ENCODE measurements around the gene TBCB.
"Not testable (repeated sequence)": the region's sequence is repeated elsewhere in the genome, so short reads cannot be mapped to it uniquely, and the experiment has no call there.

The TBCB gene, protein sequence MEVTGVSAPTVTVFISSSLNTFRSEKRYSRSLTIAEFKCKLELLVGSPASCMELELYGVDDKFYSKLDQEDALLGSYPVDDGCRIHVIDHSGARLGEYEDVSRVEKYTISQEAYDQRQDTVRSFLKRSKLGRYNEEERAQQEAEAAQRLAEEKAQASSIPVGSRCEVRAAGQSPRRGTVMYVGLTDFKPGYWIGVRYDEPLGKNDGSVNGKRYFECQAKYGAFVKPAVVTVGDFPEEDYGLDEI

DNA sequence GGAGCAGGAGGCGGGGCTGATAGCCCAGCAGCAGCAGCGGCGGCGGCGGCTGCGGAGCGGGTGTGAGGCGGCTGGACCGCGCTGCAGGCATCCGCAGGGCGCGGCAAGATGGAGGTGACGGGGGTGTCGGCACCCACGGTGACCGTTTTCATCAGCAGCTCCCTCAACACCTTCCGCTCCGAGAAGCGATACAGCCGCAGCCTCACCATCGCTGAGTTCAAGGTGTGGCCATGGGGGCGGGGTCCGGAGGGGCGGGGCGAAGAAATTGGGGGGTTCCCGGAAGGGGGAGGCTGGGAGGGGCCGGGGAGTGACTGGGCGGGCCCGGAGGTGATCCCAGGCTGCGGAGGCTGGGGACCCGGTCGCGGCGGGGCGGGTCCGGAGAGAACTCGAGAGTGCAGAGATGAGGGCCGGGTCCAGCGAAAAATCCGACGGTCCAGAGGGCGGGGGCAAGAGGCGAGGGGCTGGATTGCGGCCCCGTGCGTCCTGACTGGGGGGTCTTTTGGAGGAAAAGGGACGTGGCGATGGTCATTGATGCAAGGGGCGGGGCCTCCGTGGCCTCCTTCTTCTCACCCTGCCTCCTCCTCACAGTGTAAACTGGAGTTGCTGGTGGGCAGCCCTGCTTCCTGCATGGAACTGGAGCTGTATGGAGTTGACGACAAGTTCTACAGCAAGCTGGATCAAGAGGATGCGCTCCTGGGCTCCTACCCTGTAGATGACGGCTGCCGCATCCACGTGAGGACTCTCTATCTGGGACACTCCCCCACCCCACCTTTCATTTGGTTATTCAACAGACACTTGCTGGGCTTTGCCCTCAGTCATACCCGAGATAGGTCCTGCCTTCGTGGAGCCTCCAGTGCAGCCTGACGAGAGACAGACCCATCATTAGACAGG is at the start of gene TBCB:
Gene TBCB (plus strand): TSS at position 16 of the 891 bp plus-strand sequence. CDS start 93 bp downstream, at position 109.
- peak; percentile 73 to 77 for DNase-seq (ENCODE audit: extremely low read depth in 1 of 2, low read depth in 1 of 2)

GRCh38 chr19:36067681-36068080 is 47.6 kb upstream of the TBCB start:
- DNase-seq (ENCODE audit: extremely low read depth in 1 of 2, low read depth in 1 of 2): no peak

DNA sequence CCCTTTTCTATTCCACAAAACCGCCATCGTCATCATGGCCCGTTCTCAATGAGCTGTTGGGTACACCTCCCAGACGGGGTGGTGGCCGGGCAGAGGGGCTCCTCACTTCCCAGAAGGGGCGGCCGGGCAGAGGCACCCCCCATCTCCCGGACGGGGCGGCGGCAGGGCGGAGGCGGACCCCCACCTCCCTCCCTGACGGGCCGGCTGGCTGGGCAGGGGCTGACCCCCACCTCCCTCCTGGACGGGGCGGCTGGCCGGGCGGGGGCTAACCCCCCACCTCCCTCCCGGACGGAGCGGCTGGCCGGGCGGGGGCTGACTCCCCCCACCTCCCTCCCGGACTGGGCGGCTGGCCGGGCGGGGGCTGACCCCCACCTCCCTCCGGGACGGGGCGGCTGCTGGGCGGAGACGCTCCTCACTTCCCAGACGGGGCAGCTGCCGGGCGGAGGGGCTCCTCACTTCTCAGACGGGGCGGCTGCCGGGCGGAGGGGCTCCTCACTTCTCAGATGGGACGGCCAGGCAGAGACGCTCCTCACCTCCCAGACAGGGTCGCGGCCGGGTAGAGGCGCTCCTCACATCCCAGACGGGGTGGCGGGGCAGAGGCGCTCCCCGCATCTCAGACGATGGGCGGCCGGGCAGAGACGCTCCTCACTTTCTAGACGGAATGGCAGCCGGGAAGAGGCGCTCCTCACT is 46.3 kb upstream of the TBCB start:
- DNase-seq (ENCODE audit: extremely low read depth in 1 of 2, low read depth in 1 of 2): not testable (repeated sequence)

GRCh38 chr19:36072081-36072480 is 43.2 kb upstream of the TBCB start:
- no peak for DNase-seq (ENCODE audit: extremely low read depth in 1 of 2, low read depth in 1 of 2)

DNA sequence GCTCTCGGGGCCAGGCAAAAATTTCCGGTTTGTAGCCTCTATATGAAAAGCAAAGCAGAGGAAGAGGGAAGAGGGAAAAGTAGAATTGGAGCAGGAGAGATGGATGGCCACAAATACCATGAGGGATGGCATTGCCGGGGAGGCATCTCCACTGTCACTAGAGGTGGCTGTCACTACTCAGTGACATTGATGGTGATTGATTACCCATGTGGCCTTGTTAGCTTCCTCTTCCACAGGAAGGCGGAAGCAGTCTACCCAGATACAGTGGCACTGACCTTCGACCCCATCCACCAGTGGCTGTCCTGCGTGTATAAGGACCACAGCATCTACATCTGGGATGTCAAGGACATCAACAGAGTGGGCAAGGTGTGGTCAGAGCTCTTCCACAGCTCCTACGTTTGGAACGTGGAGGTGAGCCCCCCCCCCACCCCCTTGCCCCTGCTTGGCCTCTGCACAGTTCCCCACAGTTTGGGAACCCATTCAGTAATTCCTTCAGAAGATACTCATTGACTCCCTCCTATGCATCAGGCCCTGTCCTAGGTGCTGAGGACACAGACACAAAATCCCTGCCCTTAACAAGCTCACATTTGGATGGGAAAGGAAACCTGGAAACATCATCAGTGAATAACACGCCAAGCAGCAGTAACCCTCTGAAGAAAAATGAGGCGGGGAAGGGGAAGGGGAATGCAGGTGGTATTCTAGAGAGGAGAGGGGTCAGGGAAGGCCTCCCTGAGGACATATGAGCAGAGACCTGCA is 42.0 kb upstream of the TBCB start:
- DNase-seq (ENCODE audit: extremely low read depth in 1 of 2, low read depth in 1 of 2): no peak

GRCh38 chr19:36079389-36079945 is 35.8 kb upstream of the TBCB start:
- DNase-seq (ENCODE audit: extremely low read depth in 1 of 2, low read depth in 1 of 2): no peak

DNA sequence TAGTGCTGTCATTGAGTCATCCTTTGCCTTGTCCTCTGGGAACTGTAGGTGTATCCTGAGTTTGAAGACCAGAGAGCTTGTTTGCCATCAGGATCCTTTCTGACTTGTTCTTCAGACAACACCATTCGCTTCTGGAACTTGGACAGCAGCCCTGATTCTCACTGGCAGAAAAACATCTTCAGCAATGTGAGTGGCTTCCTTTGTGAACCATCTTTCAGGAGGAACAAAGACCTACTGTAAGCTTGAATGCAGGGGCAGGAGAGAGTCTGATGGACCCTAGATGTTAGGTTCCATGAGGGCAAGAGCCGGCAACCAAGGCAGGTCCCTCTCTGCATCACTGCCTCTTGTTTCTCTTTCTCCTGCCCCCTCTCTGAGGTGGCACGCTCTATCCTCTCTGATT is 33.9 kb upstream of the TBCB start:
- no peak for DNase-seq (ENCODE audit: extremely low read depth in 1 of 2, low read depth in 1 of 2)

- no peak for DNase-seq (ENCODE audit: extremely low read depth in 1 of 2, low read depth in 1 of 2)
Observed at GRCh38 chr19:36081894-36082293, 33.4 kb upstream of the TBCB start.

GRCh38 chr19:36082916-36083315 is 32.4 kb upstream of the TBCB start:
- no peak for DNase-seq (ENCODE audit: extremely low read depth in 1 of 2, low read depth in 1 of 2)

- DNase-seq (ENCODE audit: extremely low read depth in 1 of 2, low read depth in 1 of 2): no peak
Observed at GRCh38 chr19:36084231-36085009, 30.8 kb upstream of the TBCB start.

DNA sequence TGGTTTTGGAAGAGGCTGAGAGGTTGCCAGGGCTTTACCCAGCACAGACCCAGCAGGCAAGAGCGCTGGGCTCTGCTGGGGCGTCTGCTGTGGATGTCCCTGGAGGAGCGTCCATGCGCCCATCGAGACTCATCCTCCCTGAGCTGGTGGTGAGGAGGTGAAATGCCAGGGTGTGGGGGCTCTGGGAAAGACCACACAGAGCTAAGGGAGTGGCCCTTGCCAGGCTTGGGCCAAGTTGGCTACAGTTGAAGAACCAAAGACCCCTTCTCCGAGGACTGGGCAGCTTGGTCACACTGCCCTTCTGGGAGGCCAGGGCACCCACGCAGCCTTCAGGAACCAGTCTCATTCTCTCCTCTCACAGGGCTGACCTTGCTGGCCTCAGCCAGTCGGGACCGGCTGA is 28.9 kb upstream of the TBCB start:
- no peak for DNase-seq (ENCODE audit: extremely low read depth in 1 of 2, low read depth in 1 of 2)

DNA sequence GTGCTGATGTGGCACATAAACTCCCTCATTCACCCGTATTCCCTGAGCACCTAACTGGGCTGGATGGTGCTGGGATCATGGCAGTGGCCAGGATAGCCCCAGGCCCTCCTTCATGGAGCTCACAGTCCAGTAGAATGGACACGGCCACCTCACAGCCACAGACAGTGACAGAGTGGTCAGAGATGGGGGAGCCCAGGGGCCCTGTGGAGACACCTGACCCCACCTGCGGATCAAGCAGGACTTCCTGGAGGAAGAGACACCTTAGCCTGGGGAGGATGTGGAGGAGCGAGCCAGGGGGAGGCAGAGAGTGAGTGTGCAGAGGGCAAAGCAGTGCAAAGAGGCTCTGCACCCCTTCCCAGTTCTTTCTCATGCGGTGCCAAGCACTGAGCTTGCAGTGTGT is 25.4 kb upstream of the TBCB start:
- no peak for DNase-seq (ENCODE audit: extremely low read depth in 1 of 2, low read depth in 1 of 2)

- DNase-seq (ENCODE audit: extremely low read depth in 1 of 2, low read depth in 1 of 2): no peak
Observed at GRCh38 chr19:36090910-36091695, 24.2 kb upstream of the TBCB start.

DNA sequence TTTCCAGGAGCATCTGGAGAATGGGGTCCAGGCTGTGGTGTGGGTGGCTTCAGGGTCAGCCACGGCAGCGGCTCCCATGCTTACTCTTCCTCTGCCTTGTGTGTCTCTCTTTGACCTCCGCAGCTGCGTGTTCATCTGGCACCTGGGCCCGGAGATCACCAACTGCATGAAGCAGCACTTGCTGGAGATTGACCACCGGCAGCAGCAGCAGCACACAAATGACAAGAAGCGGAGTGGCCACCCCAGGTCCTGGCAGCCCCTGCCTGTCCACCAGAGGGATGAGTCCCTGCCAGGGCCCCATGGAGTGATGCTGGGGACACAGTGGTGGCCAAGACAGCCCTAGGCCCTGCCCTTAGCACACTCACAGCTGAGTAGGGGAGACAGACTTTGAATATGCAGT is 22.7 kb upstream of the TBCB start:
- no peak for DNase-seq (ENCODE audit: extremely low read depth in 1 of 2, low read depth in 1 of 2)

DNA sequence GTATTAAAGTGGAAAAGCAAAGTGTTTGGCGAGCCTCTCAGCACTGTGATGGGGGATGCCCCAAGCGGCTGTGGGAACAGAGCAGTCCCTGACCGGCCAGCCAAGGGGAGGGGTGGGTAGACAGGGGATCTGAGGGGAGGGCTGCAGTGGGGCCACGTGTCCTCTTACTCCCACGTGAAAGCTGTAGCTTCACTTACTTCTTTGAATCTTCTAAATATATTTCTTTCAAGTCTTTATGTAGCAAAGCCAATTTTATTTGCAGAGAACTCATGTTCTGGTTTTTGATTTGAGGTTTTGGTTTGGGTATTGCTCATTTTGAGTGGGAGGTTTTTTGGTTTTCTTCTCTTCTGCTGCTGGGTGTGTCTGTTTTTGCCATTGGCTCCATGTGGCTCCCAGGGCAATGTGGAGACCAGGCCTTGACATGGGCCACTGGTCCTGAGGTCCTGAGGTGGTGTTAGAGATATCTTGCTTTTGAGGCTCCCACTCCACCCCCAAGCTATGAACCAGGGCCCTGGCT is 22.1 kb upstream of the TBCB start:
- DNase-seq (ENCODE audit: extremely low read depth in 1 of 2, low read depth in 1 of 2): peak in 1 of 2 donors; percentile 14

- DNase-seq (ENCODE audit: extremely low read depth in 1 of 2, low read depth in 1 of 2): no peak
Observed at GRCh38 chr19:36093687-36094086, 21.6 kb upstream of the TBCB start.

DNA sequence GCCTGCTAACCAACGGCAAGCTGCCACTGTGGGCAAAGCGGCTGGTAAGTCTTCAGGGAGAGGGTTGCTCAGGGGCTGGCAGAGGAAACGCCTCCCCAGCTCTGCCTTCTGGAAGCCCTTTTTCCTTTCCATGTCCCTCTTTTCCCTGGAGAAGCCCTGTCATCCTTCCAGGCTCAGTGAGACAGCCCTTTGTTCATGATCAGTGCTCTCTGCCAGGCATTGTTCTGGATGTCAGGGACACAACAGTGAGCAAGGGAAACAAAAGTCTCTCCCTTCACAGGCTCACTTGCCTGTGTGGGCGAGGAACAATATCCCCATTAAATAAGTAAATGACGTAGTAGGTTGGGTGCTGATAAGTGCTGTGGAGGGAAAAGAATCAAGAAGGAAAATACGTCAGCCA is 18.2 kb upstream of the TBCB start:
- no peak for DNase-seq (ENCODE audit: extremely low read depth in 1 of 2, low read depth in 1 of 2)

GRCh38 chr19:36099166-36099785 is 16.0 kb upstream of the TBCB start:
- DNase-seq (ENCODE audit: extremely low read depth in 1 of 2, low read depth in 1 of 2): no peak

All from stimulated activated CD8-positive, alpha-beta memory T cell treated with anti-CD3 and anti-CD28 coated beads, Interleukin-7, amount 100 ng/mL, for 48 hours (primary cell).